ENCODE results near the gene PCDHAC1. TPM values are rescaled to one million over a fixed set of nuclear protein-coding genes. Genes with fewer than 3 reads are reported as not detected.

Gene PCDHAC1
- total and polyA plus RNA-seq, 2 of the 4 experiments (the other 2 are of a cell fraction): under 0.01 TPM; not detected in 1

DNA sequence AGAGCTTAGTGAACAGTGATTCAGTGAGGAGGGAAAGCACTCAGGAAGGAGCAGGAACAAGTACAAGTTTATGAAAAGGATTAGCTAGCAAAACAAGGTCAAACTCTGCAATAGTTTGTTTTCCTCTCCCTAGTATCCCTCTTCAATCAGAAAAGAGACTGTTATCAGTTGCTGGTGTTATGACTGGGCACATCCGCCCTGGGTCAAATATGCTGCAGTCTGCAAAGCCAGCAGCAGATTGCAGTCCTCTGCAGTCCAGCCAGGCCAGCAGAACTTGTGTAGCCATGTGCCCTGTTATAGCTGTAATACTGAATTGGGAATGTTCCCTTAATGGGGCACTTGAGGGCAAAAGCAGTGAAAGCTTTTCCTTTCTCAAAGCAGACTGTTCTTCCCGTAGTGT, 52.2 kb downstream of the PCDHAC1 start:
- no TSS peak for BruUV-seq (replicated peaks)
- Histone ChIP-seq H3K23ac (ENCODE audit: low read depth, low read length) (no peak overlapping the region), H3K79me1 (ENCODE audit: low read depth in 1 of 2, low read length in 2 of 2) (no peaks in the 10 kb centered on the region), H3K56ac (ENCODE audit: extremely low read depth, insufficient read depth, low read length) (no peak overlapping the region), H2AFZ (replicated peaks; ENCODE audit: low read length, poor library complexity) (no peak overlapping the region), H4K8ac (ENCODE audit: low read depth in 2 of 2, low read length in 2 of 2) (no peak overlapping the region), H3K4me3 (ENCODE audit: insufficient read depth, low read depth, low read length) (no peak overlapping the region), H2BK15ac (ENCODE audit: low read depth, low read length) (no peak overlapping the region), H4K91ac (ENCODE audit: insufficient read depth, low read depth, low read length) (no peak overlapping the region), H3K27me3 (ENCODE audit: control insufficient read depth, insufficient read depth, low read length) (no peaks in the 10 kb centered on the region), H3K4me1 (ENCODE audit: control insufficient read depth, insufficient read depth, low read length) (no peaks in the 10 kb centered on the region), H3K36me3 (ENCODE audit: control insufficient read depth, insufficient read depth, low read length) (no peaks in the 10 kb centered on the region), H3K4ac (ENCODE audit: low read depth, low read length) (no peak overlapping the region), H2BK20ac (ENCODE audit: low read depth, low read length) (no peak overlapping the region), H3K9me1 (ENCODE audit: insufficient read depth, low read length) (no peaks in the 10 kb centered on the region), H4K20me1 (ENCODE audit: insufficient read depth, low read length) (no peaks in the 10 kb centered on the region), H2BK5ac (ENCODE audit: low read depth, low read length, poor library complexity, severe bottlenecking) (no peak overlapping the region), H4K5ac (ENCODE audit: low read depth, low read length) (no peak overlapping the region), H2AK5ac (ENCODE audit: low read depth, low read length) (no peak overlapping the region), H3K9ac (ENCODE audit: low read depth, low read length) (no peak overlapping the region), H2AK9ac (replicated peaks; ENCODE audit: low read depth, low read length, poor library complexity) (no peak overlapping the region), H2BK120ac (ENCODE audit: low read depth, low read length) (no peak overlapping the region), H3K27ac (ENCODE audit: insufficient read depth, low read length) (no peak overlapping the region), H3K9me3 (ENCODE audit: control insufficient read depth, insufficient read depth, low read length) (peaks cover 5% of the 10 kb centered on the region; the same call in 1 of the 2 replicates), H3K14ac (replicated peaks; ENCODE audit: low read depth, low read length) (no peak overlapping the region), H3K4me2 (ENCODE audit: low read depth, low read length) (no peak overlapping the region), H3K18ac (ENCODE audit: low read depth, low read length) (no peak overlapping the region)
- no CpG with 5 or more reads among the region's 2 CpGs for WGBS, 2 experiments (ENCODE audit: extremely low coverage in 2 of 2, insufficient read length in 1 of 2)
- ChIA-PET CTCF (no interaction called here), POLR2A (ENCODE audit: unreplicated experiment) (no interaction called here)
- in situ Hi-C loops (cut with MboI; ENCODE audit: low sequenced_read_pairs) (no loop called here), intact Hi-C loops (cut with micrococcal nuclease) (no loop called here), dilution Hi-C loops (cut with HindIII; ENCODE audit: low sequenced_read_pairs, unreplicated experiment) (no loop called here)
- no peak for DNase-seq
- no peak for ATAC-seq (ENCODE audit: low read depth)
- TF ChIP-seq NFE2L2 (IDR thresholded peaks at IDR 0.05; ENCODE audit: low read depth, low read length) (no peak), MAFK (IDR thresholded peaks at IDR 0.05; ENCODE audit: low read depth, low read length) (no peak), RAD21 (IDR thresholded peaks at IDR 0.05; ENCODE audit: low read length) (no peak), FOS (IDR thresholded peaks at IDR 0.05; ENCODE audit: low read depth, low read length) (no peak), RFX5 (IDR thresholded peaks at IDR 0.05; ENCODE audit: low read depth, low read length) (no peak), MAZ (IDR thresholded peaks at IDR 0.05; ENCODE audit: borderline replicate concordance, low read depth, low read length) (no peak), CHD1 (IDR thresholded peaks at IDR 0.05; ENCODE audit: low read depth, low read length) (no peak), MXI1 (IDR thresholded peaks at IDR 0.05; ENCODE audit: borderline replicate concordance, low read depth, low read length) (no peak), RCOR1 (IDR thresholded peaks at IDR 0.05; ENCODE audit: insufficient replicate concordance, low read length) (no peak)
- TF ChIP-seq, protein P1, sequence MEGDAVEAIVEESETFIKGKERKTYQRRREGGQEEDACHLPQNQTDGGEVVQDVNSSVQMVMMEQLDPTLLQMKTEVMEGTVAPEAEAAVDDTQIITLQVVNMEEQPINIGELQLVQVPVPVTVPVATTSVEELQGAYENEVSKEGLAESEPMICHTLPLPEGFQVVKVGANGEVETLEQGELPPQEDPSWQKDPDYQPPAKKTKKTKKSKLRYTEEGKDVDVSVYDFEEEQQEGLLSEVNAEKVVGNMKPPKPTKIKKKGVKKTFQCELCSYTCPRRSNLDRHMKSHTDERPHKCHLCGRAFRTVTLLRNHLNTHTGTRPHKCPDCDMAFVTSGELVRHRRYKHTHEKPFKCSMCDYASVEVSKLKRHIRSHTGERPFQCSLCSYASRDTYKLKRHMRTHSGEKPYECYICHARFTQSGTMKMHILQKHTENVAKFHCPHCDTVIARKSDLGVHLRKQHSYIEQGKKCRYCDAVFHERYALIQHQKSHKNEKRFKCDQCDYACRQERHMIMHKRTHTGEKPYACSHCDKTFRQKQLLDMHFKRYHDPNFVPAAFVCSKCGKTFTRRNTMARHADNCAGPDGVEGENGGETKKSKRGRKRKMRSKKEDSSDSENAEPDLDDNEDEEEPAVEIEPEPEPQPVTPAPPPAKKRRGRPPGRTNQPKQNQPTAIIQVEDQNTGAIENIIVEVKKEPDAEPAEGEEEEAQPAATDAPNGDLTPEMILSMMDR (conservative IDR thresholded peaks at IDR 0.05; ENCODE audit: low read depth, low read length): no peak

Measured in IMR-90 (cell line).